HuH-7 (cell line): Measurements from ENCODE around the gene FAM90A26.
"Not testable (repeated sequence)": the region's sequence is repeated elsewhere in the genome, so short reads cannot be mapped to it uniquely, and the experiment has no call there.

Experiments used
- DNase-seq: peaks from one replicate; pipeline ENCODE4 v3.0.0; 2011; ENCODE audit warnings: low spot score

The FAM90A26 gene

DNA sequence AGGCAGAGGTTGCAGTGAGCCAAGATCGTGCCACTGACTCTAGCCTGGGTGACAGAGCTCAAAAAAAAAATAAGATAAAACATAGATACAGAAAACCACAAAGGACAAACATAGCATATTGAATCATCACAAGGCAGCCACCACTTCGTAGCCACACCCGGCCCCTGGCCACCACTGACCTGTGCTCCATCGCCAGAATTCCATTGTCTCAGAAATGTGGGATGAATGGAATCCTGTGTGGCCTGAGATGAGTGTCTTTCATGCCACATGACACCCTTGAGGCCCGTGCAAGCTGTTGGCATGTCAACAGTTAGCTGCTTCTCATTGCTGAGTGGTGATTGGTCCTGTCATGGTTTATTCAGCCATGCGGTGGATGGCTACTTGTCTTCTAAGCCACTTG lies 10.2 kb upstream of the FAM90A26 start:
- not testable (repeated sequence) for DNase-seq

DNA sequence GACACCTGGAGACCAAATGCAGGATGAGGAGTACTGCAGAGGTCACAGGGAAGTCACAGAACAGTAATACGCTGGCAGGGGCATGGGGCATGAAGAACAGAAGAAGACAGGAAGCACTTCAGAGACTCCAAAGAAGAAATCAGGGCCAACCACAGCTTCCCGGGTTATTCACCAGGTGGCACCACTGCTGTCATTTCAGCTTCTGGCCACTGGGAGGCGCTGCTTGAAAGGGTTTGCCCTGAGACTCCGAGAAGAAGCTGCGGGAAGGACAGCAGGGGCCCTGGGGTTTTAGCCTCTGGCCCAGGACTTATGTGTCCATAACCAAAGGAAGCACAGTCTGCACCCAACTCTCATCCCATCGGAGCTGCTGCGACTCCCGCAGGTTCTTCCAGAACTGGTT lies 4.2 kb upstream of the FAM90A26 start:
- not testable (repeated sequence) for DNase-seq

DNA sequence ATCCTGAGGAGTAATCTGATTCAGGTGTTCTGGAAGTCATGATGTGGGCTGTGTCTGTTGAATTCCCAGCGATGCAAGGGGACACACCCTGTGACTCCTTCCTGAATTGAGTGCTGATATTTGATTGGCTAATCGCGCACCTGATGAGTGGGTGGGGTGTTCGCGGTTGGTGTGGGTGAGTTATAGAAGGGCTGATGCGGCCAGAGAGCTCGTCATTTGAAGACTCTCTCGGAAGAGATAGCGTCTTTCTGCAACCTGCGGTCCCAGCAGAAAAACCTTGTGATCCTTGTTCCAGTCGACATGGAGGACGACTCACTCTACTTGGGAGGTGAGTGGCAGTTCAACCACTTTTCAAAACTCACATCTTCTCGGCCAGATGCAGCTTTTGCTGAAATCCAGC lies 40.1 kb downstream of the FAM90A26 start, which contains the start of gene USP17L10:
Gene USP17L10, plus strand, starts transcription at position 301 of the 400 bp plus-strand sequence. Its CDS starts 0 bp downstream, at position 301.
- DNase-seq: not testable (repeated sequence)

DNA sequence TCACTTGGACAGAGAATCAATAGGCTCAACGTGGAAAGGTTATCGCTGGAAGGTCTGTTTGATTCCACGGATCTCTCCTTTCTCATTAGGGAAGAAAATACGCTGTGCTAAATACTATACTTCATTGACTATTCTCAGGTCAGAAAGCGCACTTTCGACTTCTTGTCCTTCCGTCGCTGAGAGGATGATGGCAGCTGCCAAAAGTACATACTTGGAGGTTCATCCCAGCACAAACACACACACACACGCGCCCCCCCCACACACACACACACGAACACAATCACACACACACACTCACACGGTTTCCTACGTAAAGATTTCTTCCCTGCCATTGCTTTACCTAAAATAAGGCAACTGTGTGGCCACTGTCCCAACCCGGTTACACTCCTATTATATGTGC lies 44.5 kb downstream of the FAM90A26 start:
- DNase-seq: not testable (repeated sequence)

DNA sequence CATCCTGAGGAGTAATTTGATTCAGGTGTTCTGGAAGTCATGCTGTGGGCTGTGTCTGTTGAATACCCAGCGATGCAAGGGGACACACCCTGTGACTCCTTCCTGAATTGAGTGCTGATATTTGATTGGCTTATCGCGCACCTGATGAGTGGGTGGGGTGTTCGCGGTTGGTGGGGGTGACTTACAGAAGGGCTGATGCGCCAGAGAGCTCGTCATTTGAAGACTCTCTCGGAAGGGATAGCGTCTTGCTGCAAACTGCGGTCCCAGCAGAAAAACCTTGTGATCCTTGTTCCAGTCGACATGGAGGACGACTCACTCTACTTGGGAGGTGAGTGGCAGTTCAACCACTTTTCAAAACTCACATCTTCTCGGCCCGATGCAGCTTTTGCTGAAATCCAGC lies 44.9 kb downstream of the FAM90A26 start, which contains the start of gene USP17L11:
Gene USP17L11, plus strand, starts transcription at position 301 of the 400 bp plus-strand sequence. Its CDS starts 0 bp downstream, at position 301.
- not testable (repeated sequence) for DNase-seq

DNA sequence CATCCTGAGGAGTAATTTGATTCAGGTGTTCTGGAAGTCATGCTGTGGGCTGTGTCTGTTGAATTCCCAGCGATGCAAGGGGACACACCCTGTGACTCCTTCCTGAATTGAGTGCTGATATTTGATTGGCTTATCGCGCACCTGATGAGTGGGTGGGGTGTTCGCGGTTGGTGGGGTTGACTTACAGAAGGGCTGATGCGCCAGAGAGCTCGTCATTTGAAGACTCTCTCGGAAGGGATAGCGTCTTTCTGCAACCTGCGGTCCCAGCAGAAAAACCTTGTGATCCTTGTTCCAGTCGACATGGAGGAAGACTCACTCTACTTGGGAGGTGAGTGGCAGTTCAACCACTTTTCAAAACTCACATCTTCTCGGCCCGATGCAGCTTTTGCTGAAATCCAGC lies 49.6 kb downstream of the FAM90A26 start, which contains the start of gene USP17L12:
Gene USP17L12, plus strand, starts transcription at position 301 of the 400 bp plus-strand sequence. Its CDS starts 0 bp downstream, at position 301.
- not testable (repeated sequence) for DNase-seq

DNA sequence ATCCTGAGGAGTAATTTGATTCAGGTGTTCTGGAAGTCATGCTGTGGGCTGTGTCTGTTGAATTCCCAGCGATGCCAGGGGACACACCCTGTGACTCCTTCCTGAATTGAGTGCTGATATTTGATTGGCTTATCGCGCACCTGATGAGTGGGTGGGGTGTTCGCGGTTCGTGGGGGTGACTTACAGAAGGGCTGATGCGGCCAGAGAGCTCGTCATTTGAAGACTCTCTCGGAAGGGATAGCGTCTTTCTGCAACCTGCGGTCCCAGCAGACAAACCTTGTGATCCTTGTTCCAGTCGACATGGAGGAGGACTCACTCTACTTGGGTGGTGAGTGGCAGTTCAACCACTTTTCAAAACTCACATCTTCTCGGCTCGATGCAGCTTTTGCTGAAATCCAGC lies 54.4 kb downstream of the FAM90A26 start, which contains the start of gene USP17L13:
Gene USP17L13, plus strand, starts transcription at position 301 of the 400 bp plus-strand sequence. Its CDS starts 0 bp downstream, at position 301.
- DNase-seq: not testable (repeated sequence)
